Adrenal gland (tissue), 5 donors: ENCODE data around the gene AXIN2.

Experiments
- POLR2A ChIP-seq, 2 donors: fragments of 450-650 bp; IDR thresholded peaks; one replicate each; pipeline ENCODE4 v1.6.1; 2017; ENCODE audit warnings: antibody characterized with exemption in 2 of 2, mild to moderate bottlenecking in 2 of 2, moderate library complexity in 1 of 2
- TF ChIP-seq, protein P1 (sequence below), 6 experiments: fragments of 450-650 bp in 4 of 6; fragments of 200-600 bp in 2 of 6; sonication (generic) in 1 of 6; IDR thresholded peaks; 1 replicate in 5 of 6; 2 replicates in 1 of 6; pipeline versions ENCODE4 v1.5.1 to v1.8.0; 2016 to 2021; ENCODE audit warnings: antibody characterized with exemption in 6 of 6, mild to moderate bottlenecking in 2 of 6, moderate library complexity in 1 of 6
- donor health status: DM: no; HTN: no; CAD: no.

DNA sequence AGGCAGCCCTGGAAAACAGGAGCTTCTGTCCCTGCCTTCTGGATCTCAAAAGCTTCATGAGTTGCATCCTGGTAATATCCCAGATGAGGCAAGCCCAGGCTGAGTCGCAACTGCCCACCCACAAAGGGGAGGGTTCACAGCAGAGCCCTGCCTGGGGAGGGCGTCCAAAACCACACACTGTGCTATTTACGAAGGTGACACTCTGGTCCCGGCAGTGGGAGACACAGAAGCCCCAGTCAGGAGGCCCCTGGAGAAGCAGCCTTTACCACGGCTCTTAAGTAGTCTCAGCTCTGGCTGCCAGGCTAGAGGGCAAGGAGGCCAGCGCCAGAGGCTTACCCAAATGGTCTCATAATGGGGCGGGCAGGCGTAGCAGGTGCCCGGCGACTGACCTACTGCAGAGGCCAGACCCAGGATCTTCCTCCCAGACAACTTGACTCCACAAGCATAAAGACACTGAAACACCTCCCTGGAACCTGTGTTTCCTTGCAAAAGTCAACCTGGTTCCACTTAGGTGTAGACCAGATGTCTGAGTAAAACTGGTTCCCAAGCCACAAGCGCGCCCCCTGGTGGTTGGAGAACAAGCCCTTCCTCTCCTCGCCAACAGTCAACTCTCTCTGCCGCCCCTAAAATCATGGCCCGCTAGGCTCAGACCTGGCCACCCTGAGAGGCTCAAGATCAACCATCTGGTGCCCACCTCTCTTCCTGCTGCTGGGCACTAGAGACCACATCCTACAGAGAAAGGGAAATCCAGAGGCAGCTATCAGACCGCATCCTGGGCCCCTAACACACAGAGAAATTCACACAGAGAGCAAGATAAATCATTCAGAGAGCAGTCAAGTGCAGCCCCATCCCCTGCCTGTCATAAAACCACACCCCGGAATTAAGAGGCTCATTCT, 5.2 kb downstream of the AXIN2 start:
- TF ChIP-seq, protein P1, sequence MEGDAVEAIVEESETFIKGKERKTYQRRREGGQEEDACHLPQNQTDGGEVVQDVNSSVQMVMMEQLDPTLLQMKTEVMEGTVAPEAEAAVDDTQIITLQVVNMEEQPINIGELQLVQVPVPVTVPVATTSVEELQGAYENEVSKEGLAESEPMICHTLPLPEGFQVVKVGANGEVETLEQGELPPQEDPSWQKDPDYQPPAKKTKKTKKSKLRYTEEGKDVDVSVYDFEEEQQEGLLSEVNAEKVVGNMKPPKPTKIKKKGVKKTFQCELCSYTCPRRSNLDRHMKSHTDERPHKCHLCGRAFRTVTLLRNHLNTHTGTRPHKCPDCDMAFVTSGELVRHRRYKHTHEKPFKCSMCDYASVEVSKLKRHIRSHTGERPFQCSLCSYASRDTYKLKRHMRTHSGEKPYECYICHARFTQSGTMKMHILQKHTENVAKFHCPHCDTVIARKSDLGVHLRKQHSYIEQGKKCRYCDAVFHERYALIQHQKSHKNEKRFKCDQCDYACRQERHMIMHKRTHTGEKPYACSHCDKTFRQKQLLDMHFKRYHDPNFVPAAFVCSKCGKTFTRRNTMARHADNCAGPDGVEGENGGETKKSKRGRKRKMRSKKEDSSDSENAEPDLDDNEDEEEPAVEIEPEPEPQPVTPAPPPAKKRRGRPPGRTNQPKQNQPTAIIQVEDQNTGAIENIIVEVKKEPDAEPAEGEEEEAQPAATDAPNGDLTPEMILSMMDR (IDR thresholded peaks at IDR 0.05), result peak; percentile 60 to 82 (median 74)
- no peak for TF ChIP-seq POLR2A (IDR thresholded peaks at IDR 0.05)
